HG03103 (cell line): Measurements from ENCODE around the gene BLOC1S3.
"Not testable (repeated sequence)": the region's sequence is repeated elsewhere in the genome, so short reads cannot be mapped to it uniquely, and the experiment has no call there.

Experiments
- ATAC-seq: cut with Tn5 transposase; IDR thresholded peaks from one replicate; pipeline ENCODE4 v1.9.1; 2021; ENCODE audit warnings: low read depth; ENCODE audit not compliant: unreplicated experiment

Gene BLOC1S3

DNA sequence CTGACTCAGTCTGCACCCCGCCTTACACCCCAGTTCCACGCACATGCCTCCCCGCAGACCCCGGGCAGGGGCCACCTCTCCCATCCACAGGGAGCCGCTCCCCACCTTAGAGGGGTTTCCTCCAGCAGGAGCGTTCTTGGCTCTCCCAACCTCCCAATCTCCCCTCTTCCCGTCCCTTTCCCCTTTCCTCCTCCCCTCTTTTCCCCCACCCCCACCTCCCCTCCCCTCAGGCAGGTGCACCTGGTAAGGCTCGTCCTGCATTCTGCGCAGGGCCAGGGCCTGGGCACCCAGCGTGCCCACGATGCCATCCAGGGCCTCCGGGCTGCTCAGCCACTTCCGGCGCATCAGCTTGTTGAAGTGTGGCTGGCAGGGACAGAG is 39.4 kb downstream of the BLOC1S3 start:
- no peak for ATAC-seq

DNA sequence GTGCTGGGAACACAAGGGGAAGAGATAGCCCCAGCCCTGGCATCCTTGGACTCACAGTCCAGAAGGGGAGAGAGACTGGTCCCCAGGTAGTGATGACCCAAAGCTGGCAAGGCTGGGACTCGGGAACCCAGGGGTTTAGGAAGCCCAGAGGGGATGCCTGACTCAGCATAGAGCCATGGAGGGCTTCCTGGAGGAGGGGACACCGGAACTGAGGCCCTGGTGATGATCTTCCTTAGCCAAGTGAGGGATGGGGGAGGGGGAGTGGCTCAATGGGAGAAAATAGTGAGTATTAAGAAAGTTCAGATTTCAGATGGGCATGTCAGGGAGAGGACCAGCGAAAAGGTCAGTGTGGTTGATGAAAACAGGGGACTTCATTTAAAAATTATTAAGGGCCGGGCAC is 39.8 kb downstream of the BLOC1S3 start:
- no peak for ATAC-seq

DNA sequence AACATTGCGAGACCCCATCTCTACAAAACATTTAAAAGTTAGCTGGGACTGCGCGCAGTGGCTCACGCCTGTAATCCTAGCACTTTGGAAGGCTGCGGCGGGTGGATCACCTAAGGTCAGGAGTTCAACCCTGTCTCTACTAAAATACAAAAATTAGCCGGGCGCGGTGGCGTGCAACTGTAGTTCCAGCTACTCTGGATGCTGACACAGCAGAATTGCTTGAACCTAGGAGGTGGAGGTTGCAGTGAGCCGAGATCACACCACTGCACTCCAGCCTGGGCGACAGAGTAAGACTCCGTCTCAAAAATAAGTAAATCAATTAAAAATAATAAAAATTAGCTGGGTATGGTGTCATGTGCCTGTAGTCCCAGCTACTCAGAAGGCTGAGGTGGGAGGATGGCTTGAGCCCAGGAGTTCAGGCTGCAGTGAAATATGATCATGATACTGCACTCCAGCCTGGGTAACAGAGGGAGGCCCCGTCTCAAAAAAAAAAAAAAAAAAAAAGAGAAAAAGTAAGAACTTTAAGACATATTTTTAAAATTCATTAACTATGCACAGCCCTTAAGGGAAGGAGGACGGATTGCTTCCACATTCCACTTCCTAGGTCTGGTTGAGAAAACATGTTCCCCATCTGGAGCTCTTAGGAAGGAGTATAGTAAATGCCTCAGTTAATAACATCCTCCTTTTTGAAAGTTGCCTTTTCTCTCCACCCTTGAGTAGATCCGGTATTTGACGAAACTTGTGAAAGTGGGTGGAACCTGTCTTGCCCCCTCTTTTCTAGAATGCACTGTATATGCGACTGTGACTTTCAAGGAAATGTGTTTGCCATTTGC is 40.5 kb downstream of the BLOC1S3 start:
- ATAC-seq, result no peak

DNA sequence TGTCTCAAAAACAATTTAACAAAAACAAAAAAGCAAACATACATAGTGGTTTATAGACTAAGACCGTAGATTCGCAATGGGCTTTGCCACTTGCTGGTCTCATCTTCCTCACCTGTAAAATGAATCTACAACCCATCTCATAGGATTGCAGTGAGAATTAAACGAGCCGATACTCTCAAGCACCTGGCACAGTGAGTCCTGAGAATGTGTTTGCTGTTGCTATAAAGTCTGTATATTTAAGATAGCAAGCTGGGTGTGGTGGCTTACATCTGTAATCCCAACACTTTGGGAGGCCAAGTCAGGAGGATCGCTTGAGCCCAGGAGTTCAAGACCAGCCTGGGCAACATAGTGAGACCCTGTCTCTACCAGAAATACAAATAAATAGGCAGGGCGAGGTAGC is 44.1 kb downstream of the BLOC1S3 start:
- ATAC-seq, result no peak

DNA sequence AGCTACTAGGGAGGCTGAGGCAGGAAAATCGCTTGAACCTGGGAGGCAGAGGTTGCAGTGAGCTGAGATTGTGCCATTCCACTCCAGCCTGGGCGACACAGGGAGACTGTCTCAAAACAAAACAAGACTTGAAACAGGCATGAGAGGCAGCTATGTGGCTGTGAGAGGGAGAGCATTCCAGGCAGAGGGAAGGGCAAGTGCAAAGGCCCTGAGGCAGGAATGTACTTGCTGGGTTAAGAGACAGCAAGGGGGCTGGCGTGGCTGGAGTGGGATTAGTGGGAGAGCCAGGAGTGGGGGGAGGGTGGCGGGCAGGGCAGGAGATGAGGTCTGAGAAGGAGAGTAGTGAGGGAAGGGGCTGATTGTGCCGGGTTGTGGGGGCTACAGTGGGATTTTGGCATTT is 45.3 kb downstream of the BLOC1S3 start:
- no peak for ATAC-seq

DNA sequence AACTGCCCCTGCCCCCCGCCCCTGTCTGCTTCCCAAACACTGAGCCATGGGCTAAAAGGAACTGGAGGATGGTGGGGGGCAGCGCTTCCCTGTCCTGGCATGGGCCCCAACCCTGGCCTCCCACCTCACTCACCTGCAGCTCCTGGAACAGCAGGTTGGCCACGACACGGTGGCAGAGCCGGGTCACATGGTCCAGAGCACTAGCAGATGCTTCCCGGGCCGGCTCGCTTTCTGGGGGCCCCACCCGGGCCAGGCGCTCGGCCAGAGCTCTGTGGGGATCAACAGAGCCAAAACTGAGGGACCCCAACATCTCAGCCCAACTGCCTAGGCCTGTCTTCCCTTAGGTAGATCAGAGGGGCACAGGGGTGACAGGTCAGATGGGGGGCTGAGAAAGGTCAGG is 46.1 kb downstream of the BLOC1S3 start:
- ATAC-seq, result no peak

DNA sequence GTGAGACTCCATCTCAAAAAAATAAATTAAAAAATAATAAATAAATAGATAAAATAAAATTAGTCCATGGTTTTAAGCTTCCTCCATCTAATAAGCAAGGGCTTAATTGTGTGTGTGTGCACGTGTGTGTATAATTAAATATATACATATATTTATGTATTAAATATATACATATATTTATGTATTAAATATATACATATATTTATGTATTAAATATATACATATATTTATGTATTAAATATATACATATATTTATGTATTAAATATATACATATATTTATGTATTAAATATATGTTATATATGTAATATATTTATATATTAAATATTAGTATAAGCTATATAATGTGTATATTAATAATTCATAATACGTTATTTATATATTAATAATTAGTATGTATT is 50.5 kb downstream of the BLOC1S3 start:
- not testable (repeated sequence) for ATAC-seq
